Fibroblast of skin of back (primary cell): ENCODE data around the gene GPR37L1.
"Not testable (repeated sequence)": the region's sequence is repeated elsewhere in the genome, so short reads cannot be mapped to it uniquely, and the experiment has no call there.

Source experiments
- DNase-seq: peaks from one replicate; pipeline ENCODE4 v3.0.0-alpha.2; 2013

Gene GPR37L1

GRCh38 chr1:202133496-202133895, 10.8 kb downstream of the GPR37L1 start:
- DNase-seq, result no peak

GRCh38 chr1:202133989-202134388, 11.3 kb downstream of the GPR37L1 start:
- DNase-seq, result no peak

- DNase-seq, result no peak
Observed at GRCh38 chr1:202134645-202135172, 12.0 kb downstream of the GPR37L1 start.

GRCh38 chr1:202135221-202135721, 12.6 kb downstream of the GPR37L1 start:
- peak; percentile 60 for DNase-seq

- DNase-seq, result no peak
Observed at GRCh38 chr1:202140833-202141232, 18.1 kb downstream of the GPR37L1 start.

GRCh38 chr1:202141468-202141867, 18.8 kb downstream of the GPR37L1 start:
- DNase-seq, result not testable (repeated sequence)

- no peak for DNase-seq
Observed at GRCh38 chr1:202143011-202143767, 20.5 kb downstream of the GPR37L1 start.

- peak; percentile 34 for DNase-seq
Observed at GRCh38 chr1:202143768-202144401, 21.2 kb downstream of the GPR37L1 start.

GRCh38 chr1:202144402-202145067, 21.8 kb downstream of the GPR37L1 start, which contains the start of gene ARL8A:
Gene ARL8A (minus strand): TSS chr1:202144737. CDS start chr1:202144572, 165 bp downstream.
- peak; percentile 53 for DNase-seq

- DNase-seq, result no peak
Observed at GRCh38 chr1:202145068-202145743, 22.5 kb downstream of the GPR37L1 start.

GRCh38 chr1:202145744-202146140, 23.0 kb downstream of the GPR37L1 start:
- DNase-seq, result not testable (repeated sequence)

GRCh38 chr1:202146279-202146678, 23.6 kb downstream of the GPR37L1 start:
- no peak for DNase-seq

GRCh38 chr1:202146993-202147392, 24.3 kb downstream of the GPR37L1 start:
- DNase-seq, result no peak

GRCh38 chr1:202148391-202148790, 25.7 kb downstream of the GPR37L1 start:
- DNase-seq, result no peak

GRCh38 chr1:202149566-202149965, 26.8 kb downstream of the GPR37L1 start:
- DNase-seq, result peak; percentile 60

- no peak for DNase-seq
Observed at GRCh38 chr1:202150187-202150586, 27.5 kb downstream of the GPR37L1 start.

- DNase-seq, result no peak
Observed at GRCh38 chr1:202150602-202151001, 27.9 kb downstream of the GPR37L1 start.

- DNase-seq, result no peak
Observed at GRCh38 chr1:202151045-202151444, 28.3 kb downstream of the GPR37L1 start.

- DNase-seq, result no peak
Observed at GRCh38 chr1:202152399-202152798, 29.7 kb downstream of the GPR37L1 start.

- DNase-seq, result no peak
Observed at GRCh38 chr1:202153284-202153683, 30.6 kb downstream of the GPR37L1 start.

GRCh38 chr1:202154148-202154765, 31.5 kb downstream of the GPR37L1 start:
- no peak for DNase-seq
